Thyroid gland (tissue), 4 donors: ENCODE results near the gene DR1. TPM values are rescaled to one million over a fixed set of nuclear protein-coding genes. Genes with fewer than 3 reads are reported as not detected.
"Not testable (repeated sequence)": the region's sequence is repeated elsewhere in the genome, so short reads cannot be mapped to it uniquely, and the experiment has no call there.

Experiments used
- DNase-seq, 2 donors: peaks; one replicate each; pipeline ENCODE4 v3.0.0-alpha.2; 2019
- H3K27ac ChIP-seq, 3 donors: fragments of 200-600 bp; sonication (generic); 1 replicate in 2 of 3; 2 replicates in 1 of 3; pipeline ENCODE4 v1.5.1; 2016 to 2019; ENCODE audit warnings: mild to moderate bottlenecking in 1 of 3, moderate library complexity in 1 of 3
- H3K27me3 ChIP-seq: fragments of 200-600 bp; sonication (generic); one replicate; pipeline ENCODE4 v1.5.1; 2019
- H3K36me3 ChIP-seq, 2 donors: fragments of 200-600 bp; sonication (generic); one replicate each; pipeline ENCODE4 v1.5.1; 2016 to 2019
- H3K4me1 ChIP-seq, 2 donors: fragments of 200-600 bp; sonication (generic); one replicate each; pipeline ENCODE4 v1.5.1; 2017 to 2019
- H3K4me3 ChIP-seq, 3 donors: fragments of 200-600 bp; sonication (generic); replicated peaks in 1 of 3; 1 replicate in 2 of 3; 2 replicates in 1 of 3; pipeline ENCODE4 v1.5.1; 2016; ENCODE audit warnings: mild to moderate bottlenecking in 1 of 3
- H3K9me3 ChIP-seq: fragments of 200-600 bp; sonication (generic); one replicate; pipeline ENCODE4 v1.5.1; 2017
- CTCF ChIP-seq, 6 experiments: fragments of 200-600 bp in 3 of 6; fragments of 450-650 bp in 3 of 6; sonication (generic) in 3 of 6; IDR thresholded peaks; one replicate each; pipeline ENCODE4 v1.5.1; 2016 to 2019; ENCODE audit warnings: antibody characterized with exemption in 6 of 6, mild to moderate bottlenecking in 2 of 6, inconsistent platforms in 1 of 6, moderate library complexity in 1 of 6
- POLR2A ChIP-seq, 2 donors: fragments of 450-650 bp; IDR thresholded peaks; one replicate each; pipeline ENCODE4 v1.6.1; 2017; ENCODE audit warnings: antibody characterized with exemption in 2 of 2, mild to moderate bottlenecking in 2 of 2, moderate library complexity in 1 of 2
- WGBS, 2 donors: methylation state at CpG; one replicate each; pipeline ENCODE4 v1.1.5; 2017; 5-methylcytosine and 5-hydroxymethylcytosine counted together
- intact Hi-C: fragments of 100-400 bp; cut with DNase I; formaldehyde crosslinking; loops from one replicate; pipeline ENCODE4 v1.15.1; 2023
- total RNA-seq, 4 donors: library from RNA; depleted of rRNA; stranded (reverse); fragments of >200 nt; gene quantifications; one replicate each; pipeline ENCODE4 v1.2.3, GENCODE V29; 2016

The DR1 gene
- total RNA-seq, 4 donors from 2014 or later = 31.2 to 47.4 (median 34.1) TPM

GRCh38 chr1:93348104-93348728, 2.5 kb downstream of the DR1 start:
- TF ChIP-seq POLR2A (IDR thresholded peaks at IDR 0.05) (no peak), CTCF (IDR thresholded peaks at IDR 0.05) (no peak)
- Histone ChIP-seq H3K4me1 (peaks cover 14 to 23% of the 10 kb centered on the region in 2 donors), H3K9me3 (no peaks in the 10 kb centered on the region), H3K27me3 (no peaks in the 10 kb centered on the region), H3K4me3 (peak overlapping the region in 2 of 3 donors; percentile 39 to 95), H3K36me3 (no peaks in the 10 kb centered on the region), H3K27ac (peak overlapping the region in 1 of 3 donors; percentile 11)
- WGBS, 2 donors = 4% methylated on average over 2 of the region's 2 CpGs
- intact Hi-C loops = no loop called here
- no peak for DNase-seq

GRCh38 chr1:93349231-93350135, 3.8 kb downstream of the DR1 start:
- WGBS, 2 donors = 73 to 78% methylated on average over 7 of the region's 7 CpGs
- Histone ChIP-seq H3K9me3 (no peaks in the 10 kb centered on the region), H3K36me3 (no peaks in the 10 kb centered on the region), H3K27ac (no peak overlapping the region), H3K4me3 (peak overlapping the region in 1 of 3 donors; percentile 2), H3K27me3 (no peaks in the 10 kb centered on the region), H3K4me1 (peaks cover 22 to 30% of the 10 kb centered on the region in 2 donors)
- DNase-seq = no peak
- TF ChIP-seq POLR2A (IDR thresholded peaks at IDR 0.05) = no peak
- intact Hi-C loops = no loop called here

- no peak overlapping the region for H3K27ac ChIP-seq
- H3K27me3 ChIP-seq = no peaks in the 10 kb centered on the region
- H3K4me1 ChIP-seq = peaks cover 22 to 30% of the 10 kb centered on the region in 2 donors
- TF ChIP-seq CTCF (IDR thresholded peaks at IDR 0.05) (no peak), POLR2A (IDR thresholded peaks at IDR 0.05) (no peak)
- H3K9me3 ChIP-seq = no peaks in the 10 kb centered on the region
- intact Hi-C loops = no loop called here
- DNase-seq = no peak
- H3K4me3 ChIP-seq = no peak overlapping the region
- peaks cover 0 to 2% of the 10 kb centered on the region in 2 donors for H3K36me3 ChIP-seq
- WGBS, 2 donors = 92 to 93% methylated on average over 1 of the region's 1 CpG
Observed at GRCh38 chr1:93350322-93350721, 4.6 kb downstream of the DR1 start.

- Histone ChIP-seq H3K27ac (no peak overlapping the region), H3K4me3 (no peak overlapping the region), H3K9me3 (no peaks in the 10 kb centered on the region), H3K4me1 (peaks cover 22 to 30% of the 10 kb centered on the region in 2 donors), H3K27me3 (no peaks in the 10 kb centered on the region), H3K36me3 (peaks cover 0 to 4% of the 10 kb centered on the region in 2 donors)
- 88 to 100% methylated on average over 1 of the region's 1 CpG for WGBS, 2 donors
- intact Hi-C loops = no loop called here
- DNase-seq = no peak
- TF ChIP-seq CTCF (IDR thresholded peaks at IDR 0.05) = no peak
- TF ChIP-seq POLR2A (IDR thresholded peaks at IDR 0.05) = no peak
Observed at GRCh38 chr1:93350875-93351274, 5.2 kb downstream of the DR1 start.

- H3K27ac ChIP-seq, intact Hi-C loops, H3K4me3 ChIP-seq, H3K27me3 ChIP-seq, H3K9me3 ChIP-seq, DNase-seq, H3K36me3 ChIP-seq: not testable (repeated sequence)
- WGBS, 2 donors = 84 to 87% methylated on average over 7 of the region's 7 CpGs
- peaks cover 22 to 30% of the 10 kb centered on the region in 2 donors for H3K4me1 ChIP-seq
Observed at GRCh38 chr1:93351346-93351745, 5.6 kb downstream of the DR1 start.

GRCh38 chr1:93352376-93352775, 6.7 kb downstream of the DR1 start:
- Histone ChIP-seq H3K4me1 (peaks cover 22 to 30% of the 10 kb centered on the region in 2 donors), H3K36me3 (peaks cover 0 to 4% of the 10 kb centered on the region in 2 donors), H3K4me3 (no peak overlapping the region), H3K27me3 (no peaks in the 10 kb centered on the region), H3K9me3 (no peaks in the 10 kb centered on the region), H3K27ac (peak overlapping the region in 1 of 3 donors; percentile 47)
- TF ChIP-seq POLR2A (IDR thresholded peaks at IDR 0.05) (no peak), CTCF (IDR thresholded peaks at IDR 0.05) (no peak)
- intact Hi-C loops = no loop called here
- no peak for DNase-seq
